Fibroblast of lung (primary cell): ENCODE data around the gene PAQR7.

Source experiments
- CTCF ChIP-seq, 2 donors: IDR thresholded peaks in 1 of 2; conservative IDR thresholded peaks in 1 of 2; 1 replicate in 1 of 2; 2 replicates in 1 of 2; pipeline ENCODE4 v1.5.1; 2011 to 2012; ENCODE audit warnings: low read length in 2 of 2, control low read depth in 1 of 2, inconsistent platforms in 1 of 2, low read depth in 1 of 2, mild to moderate bottlenecking in 1 of 2
- EZH2 ChIP-seq: IDR thresholded peaks from 2 replicates; pipeline ENCODE4 v1.5.1; 2012; ENCODE audit warnings: low read length, control low read depth, mild to moderate bottlenecking; ENCODE audit errors: missing control alignments

- TF ChIP-seq CTCF (conservative IDR thresholded peaks at IDR 0.05 in 1 of 2, IDR thresholded peaks at IDR 0.05 in 1 of 2; ENCODE audit: low read depth in 1 of 2, low read length in 2 of 2) = no peak
- TF ChIP-seq EZH2 = no peak
These were observed 59.3 kb downstream of the PAQR7 start for GRCh38 chr1:25816112-25816718.
